GM19455 (cell line): Measurements from ENCODE around the gene FAM131A.
A peak's percentile ranks its signal among the peaks of the same experiment; 100 is the strongest.

Source experiments
- ATAC-seq: cut with Tn5 transposase; IDR thresholded peaks from one replicate; pipeline ENCODE4 v1.9.1; 2021; ENCODE audit not compliant: unreplicated experiment

FAM131A gene

GRCh38 chr3:184354754-184355153 is 17.4 kb downstream of the FAM131A start:
- no peak for ATAC-seq

- ATAC-seq: no peak
Measured at GRCh38 chr3:184355261-184356040, 18.1 kb downstream of the FAM131A start.

- no peak for ATAC-seq
Measured at GRCh38 chr3:184357248-184358123, 20.1 kb downstream of the FAM131A start.

- no peak for ATAC-seq
Measured at GRCh38 chr3:184358124-184358767, 20.8 kb downstream of the FAM131A start.

GRCh38 chr3:184358921-184359350 is 21.5 kb downstream of the FAM131A start:
- ATAC-seq: no peak

GRCh38 chr3:184359610-184360009 is 22.2 kb downstream of the FAM131A start:
- ATAC-seq: no peak

- no peak for ATAC-seq
Measured at GRCh38 chr3:184360070-184360928, 22.9 kb downstream of the FAM131A start.

GRCh38 chr3:184360929-184361531 is 23.6 kb downstream of the FAM131A start:
- ATAC-seq: peak; percentile 6

GRCh38 chr3:184361532-184361931 is 24.1 kb downstream of the FAM131A start, which contains the start of the genes CLCN2 and POLR2H:
CLCN2 (minus strand) TSS chr3:184361605; CDS start chr3:184361479, 126 bp downstream.
POLR2H (plus strand) TSS chr3:184361710; CDS start chr3:184363493, 1,783 bp downstream.
- ATAC-seq: peak; percentile 38

GRCh38 chr3:184361932-184362667 is 24.7 kb downstream of the FAM131A start:
- peak; percentile 1 for ATAC-seq

GRCh38 chr3:184362668-184363546 is 25.5 kb downstream of the FAM131A start:
- peak; percentile 84 for ATAC-seq

- no peak for ATAC-seq
Measured at GRCh38 chr3:184366619-184367289, 29.4 kb downstream of the FAM131A start.

GRCh38 chr3:184368116-184368515 is 30.7 kb downstream of the FAM131A start:
- ATAC-seq: no peak

GRCh38 chr3:184368586-184369183 is 31.3 kb downstream of the FAM131A start:
- no peak for ATAC-seq

- no peak for ATAC-seq
Measured at GRCh38 chr3:184371570-184372018, 34.2 kb downstream of the FAM131A start.

GRCh38 chr3:184372296-184372821 is 35.0 kb downstream of the FAM131A start:
- ATAC-seq: no peak

GRCh38 chr3:184372911-184373310 is 35.5 kb downstream of the FAM131A start:
- no peak for ATAC-seq
